Measurements from ENCODE around the gene RHEX.
"Not testable (repeated sequence)": the region's sequence is repeated elsewhere in the genome, so short reads cannot be mapped to it uniquely, and the experiment has no call there.

The RHEX gene

GRCh38 chr1:206058927-206059292 lies 5.9 kb downstream of the RHEX start:
- no peak for DNase-seq (ENCODE audit: low read depth in 4 of 4, low spot score in 1 of 4)

- DNase-seq (ENCODE audit: low read depth in 4 of 4, low spot score in 1 of 4): no peak
Measured at GRCh38 chr1:206059355-206059915, 6.5 kb downstream of the RHEX start.

GRCh38 chr1:206060844-206061243 lies 7.9 kb downstream of the RHEX start:
- no peak for DNase-seq (ENCODE audit: low read depth in 4 of 4, low spot score in 1 of 4)

GRCh38 chr1:206062464-206062863 lies 9.5 kb downstream of the RHEX start:
- no peak for DNase-seq (ENCODE audit: low read depth in 4 of 4, low spot score in 1 of 4)

GRCh38 chr1:206064001-206064400 lies 11.0 kb downstream of the RHEX start:
- DNase-seq (ENCODE audit: low read depth in 4 of 4, low spot score in 1 of 4): not testable (repeated sequence)

DNA sequence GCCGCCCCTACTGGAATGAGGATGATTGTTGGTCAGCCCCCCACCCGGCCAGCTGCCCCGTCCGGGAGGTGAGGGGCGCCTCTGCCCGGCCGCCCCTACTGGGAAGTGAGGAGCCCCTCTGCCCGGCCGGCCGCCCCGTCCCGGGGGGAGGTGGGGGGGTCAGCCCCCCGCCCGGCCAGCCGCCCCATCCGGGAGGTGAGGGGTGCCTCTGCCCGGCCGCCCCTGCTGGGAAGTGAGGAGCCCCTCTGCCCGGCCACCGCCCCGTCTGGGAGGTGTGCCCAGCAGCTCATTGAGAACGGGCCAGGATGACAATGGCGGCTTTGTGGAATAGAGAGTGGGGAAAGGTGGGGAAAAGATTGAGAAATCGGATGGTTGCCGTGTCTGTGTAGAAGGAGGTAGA lies 11.5 kb downstream of the RHEX start:
- not testable (repeated sequence) for DNase-seq (ENCODE audit: low read depth in 4 of 4, low spot score in 1 of 4)

GRCh38 chr1:206065547-206066145 lies 12.7 kb downstream of the RHEX start:
- no peak for DNase-seq (ENCODE audit: low read depth in 4 of 4, low spot score in 1 of 4)

DNA sequence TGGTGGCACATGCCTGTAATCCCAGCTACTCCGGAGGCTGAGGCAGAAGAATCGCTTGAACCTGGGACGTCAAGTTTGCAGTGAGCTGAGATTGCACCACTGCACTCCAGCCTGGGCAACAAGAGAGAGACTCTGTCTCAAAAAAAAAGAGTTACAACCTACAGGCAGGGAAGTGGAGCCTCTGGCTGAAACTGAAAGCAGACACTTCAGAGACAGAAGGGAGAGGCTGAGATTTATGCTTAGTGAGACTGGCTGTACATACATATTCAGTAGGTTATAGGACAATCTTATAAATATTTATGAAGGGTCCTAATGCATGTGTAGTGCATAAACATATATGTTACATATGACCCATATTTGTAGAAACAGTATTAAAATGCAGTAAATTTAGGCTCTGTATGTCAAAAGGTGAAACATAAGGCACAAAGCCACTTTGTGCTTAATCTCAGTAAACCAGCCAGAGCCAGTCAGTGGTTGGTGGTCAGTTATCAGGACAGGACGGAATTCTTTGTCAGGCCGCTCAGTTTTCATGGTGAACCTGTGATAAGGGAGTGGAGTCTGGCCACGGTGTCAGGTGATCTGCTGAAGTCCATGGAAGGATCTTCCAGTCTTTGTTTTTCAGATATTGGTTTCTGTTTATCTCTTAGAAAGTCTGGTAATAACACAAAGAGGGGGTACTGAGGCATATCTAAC lies 13.7 kb downstream of the RHEX start:
- DNase-seq (ENCODE audit: low read depth in 4 of 4, low spot score in 1 of 4): no peak

- no peak for DNase-seq (ENCODE audit: low read depth in 4 of 4, low spot score in 1 of 4)
Measured at GRCh38 chr1:206067486-206068227, 14.7 kb downstream of the RHEX start.

- DNase-seq (ENCODE audit: low read depth in 4 of 4, low spot score in 1 of 4): no peak
Measured at GRCh38 chr1:206068314-206068713, 15.3 kb downstream of the RHEX start.

GRCh38 chr1:206070627-206071304 lies 17.8 kb downstream of the RHEX start:
- DNase-seq (ENCODE audit: low read depth in 4 of 4, low spot score in 1 of 4): no peak

- no peak for DNase-seq (ENCODE audit: low read depth in 4 of 4, low spot score in 1 of 4)
Measured at GRCh38 chr1:206074839-206075238, 21.9 kb downstream of the RHEX start.

GRCh38 chr1:206075786-206076755 lies 23.1 kb downstream of the RHEX start:
- no peak for DNase-seq (ENCODE audit: low read depth in 4 of 4, low spot score in 1 of 4)

GRCh38 chr1:206079135-206079534 lies 26.2 kb downstream of the RHEX start:
- DNase-seq (ENCODE audit: low read depth in 4 of 4, low spot score in 1 of 4): no peak

- no peak for DNase-seq (ENCODE audit: low read depth in 4 of 4, low spot score in 1 of 4)
Measured at GRCh38 chr1:206080026-206080820, 27.2 kb downstream of the RHEX start.

DNA sequence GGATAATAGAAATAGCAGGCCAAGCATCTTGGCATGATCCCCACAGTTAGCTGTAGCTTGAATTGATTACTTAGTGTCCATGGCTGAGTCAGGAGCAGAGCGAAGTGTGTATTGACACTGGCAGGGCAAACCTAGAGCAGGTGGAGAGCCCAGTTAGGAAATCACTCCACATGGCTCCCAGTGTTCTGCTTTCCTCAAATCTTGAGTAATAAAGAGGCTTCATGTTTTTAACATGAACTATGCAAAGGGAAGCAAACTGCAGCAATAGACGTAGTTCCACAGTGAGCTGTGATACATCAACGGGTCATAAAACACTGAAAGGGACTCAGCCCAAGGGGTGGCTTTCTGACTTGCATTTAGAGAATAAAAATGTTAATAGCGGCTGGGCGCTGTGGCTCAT lies 28.9 kb downstream of the RHEX start:
- no peak for DNase-seq (ENCODE audit: low read depth in 4 of 4, low spot score in 1 of 4)

- DNase-seq (ENCODE audit: low read depth in 4 of 4, low spot score in 1 of 4): no peak
Measured at GRCh38 chr1:206082831-206083695, 30.1 kb downstream of the RHEX start.

GRCh38 chr1:206083750-206084149 lies 30.8 kb downstream of the RHEX start:
- no peak for DNase-seq (ENCODE audit: low read depth in 4 of 4, low spot score in 1 of 4)

DNA sequence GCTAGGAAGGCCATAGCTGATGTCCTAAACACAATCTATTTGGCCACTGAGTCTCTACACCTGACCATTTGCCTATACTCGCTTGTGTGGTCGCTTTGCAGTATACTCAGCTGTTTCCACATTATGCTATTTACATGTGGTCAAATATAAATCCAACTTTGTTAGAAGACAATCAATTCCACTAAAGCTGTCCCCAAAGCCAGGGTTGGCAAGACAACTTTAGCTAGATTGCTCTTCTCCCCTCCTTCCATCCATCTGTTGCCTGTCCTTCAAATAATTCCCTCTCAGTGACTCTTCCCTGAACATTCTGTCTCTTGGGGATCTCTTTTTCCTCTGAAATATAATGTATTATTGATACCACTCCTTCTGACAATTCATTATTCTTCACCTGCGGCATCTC lies 34.1 kb downstream of the RHEX start:
- no peak for DNase-seq (ENCODE audit: low read depth in 4 of 4, low spot score in 1 of 4)
